ENCODE data around the gene MMP15.
"Not testable (repeated sequence)": the region's sequence is repeated elsewhere in the genome, so short reads cannot be mapped to it uniquely, and the experiment has no call there.

Gene MMP15

GRCh38 chr16:58049232-58050185, 24.0 kb downstream of the MMP15 start:
- DNase-seq (ENCODE audit: low spot score) = no peak

- no peak for DNase-seq (ENCODE audit: low spot score)
Observed at GRCh38 chr16:58051296-58051695, 25.7 kb downstream of the MMP15 start.

- no peak for DNase-seq (ENCODE audit: low spot score)
Observed at GRCh38 chr16:58051821-58052603, 26.5 kb downstream of the MMP15 start.

GRCh38 chr16:58053682-58054005, 28.1 kb downstream of the MMP15 start:
- no peak for DNase-seq (ENCODE audit: low spot score)

DNA sequence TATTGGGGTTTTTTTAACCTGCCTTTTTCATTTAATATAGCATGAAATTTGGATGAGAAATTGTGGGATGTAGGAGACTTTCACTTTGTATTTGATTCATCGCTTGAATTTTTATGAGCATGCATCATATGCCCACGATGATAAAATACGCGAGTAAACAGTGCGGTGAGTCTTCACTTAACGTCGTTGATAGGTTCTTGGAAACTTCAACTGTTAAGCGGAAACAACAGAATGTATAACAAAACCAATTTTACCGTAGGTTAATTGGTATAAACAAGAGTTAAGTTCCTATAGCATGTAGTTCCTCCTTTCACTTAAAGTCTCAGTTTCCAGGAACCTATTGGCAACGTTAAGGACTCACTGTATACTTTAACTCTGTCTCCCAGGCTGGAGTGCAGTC, 28.7 kb downstream of the MMP15 start:
- DNase-seq (ENCODE audit: low spot score) = no peak

GRCh38 chr16:58056580-58056979, 31.0 kb downstream of the MMP15 start:
- DNase-seq (ENCODE audit: low spot score) = no peak

DNA sequence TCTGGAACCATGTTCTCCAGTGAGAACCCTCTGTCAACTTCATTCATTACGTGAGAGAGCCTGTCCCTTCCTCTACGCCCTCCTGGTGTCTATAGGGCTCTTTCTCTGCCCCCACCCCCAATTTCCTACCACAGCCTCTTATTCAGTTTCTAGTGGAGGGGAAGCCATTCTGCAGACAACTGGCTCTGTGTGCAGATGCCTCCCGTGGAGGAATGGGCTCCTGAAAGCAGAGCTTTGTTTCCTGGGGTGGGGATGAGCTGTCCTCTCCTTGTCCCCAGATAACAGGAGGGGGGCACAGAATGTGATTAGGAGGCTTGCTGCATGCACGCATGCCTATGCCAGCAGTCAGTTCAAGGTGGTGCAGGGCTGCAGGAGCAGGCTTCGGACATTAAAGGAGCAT, 31.6 kb downstream of the MMP15 start:
- peak; percentile 34 for DNase-seq (ENCODE audit: low spot score)

- no peak for DNase-seq (ENCODE audit: low spot score)
Observed at GRCh38 chr16:58057784-58058183, 32.2 kb downstream of the MMP15 start.

- no peak for DNase-seq (ENCODE audit: low spot score)
Observed at GRCh38 chr16:58062821-58063220, 37.3 kb downstream of the MMP15 start.

- no peak for DNase-seq (ENCODE audit: low spot score)
Observed at GRCh38 chr16:58063377-58064076, 38.0 kb downstream of the MMP15 start.

DNA sequence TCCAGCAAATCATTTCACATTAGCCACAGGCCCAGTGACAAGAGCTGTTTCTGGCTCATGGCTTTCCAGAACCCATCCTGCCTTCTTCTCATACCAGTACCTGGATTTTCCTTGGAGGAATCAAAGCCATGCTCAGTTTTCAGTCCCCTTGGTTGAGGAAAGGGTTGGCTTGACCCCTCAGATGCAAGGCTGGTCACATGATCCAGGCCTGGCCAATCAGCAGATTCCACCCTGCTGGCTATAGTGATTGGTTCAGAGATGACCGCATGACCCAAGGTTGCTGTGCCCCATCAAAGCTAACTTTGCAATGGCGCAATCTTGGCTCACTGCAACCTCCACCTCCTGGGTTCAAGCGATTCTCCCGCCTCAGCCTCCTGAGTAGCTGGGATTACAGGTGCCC, 45.0 kb downstream of the MMP15 start:
- no peak for DNase-seq (ENCODE audit: low spot score)

DNA sequence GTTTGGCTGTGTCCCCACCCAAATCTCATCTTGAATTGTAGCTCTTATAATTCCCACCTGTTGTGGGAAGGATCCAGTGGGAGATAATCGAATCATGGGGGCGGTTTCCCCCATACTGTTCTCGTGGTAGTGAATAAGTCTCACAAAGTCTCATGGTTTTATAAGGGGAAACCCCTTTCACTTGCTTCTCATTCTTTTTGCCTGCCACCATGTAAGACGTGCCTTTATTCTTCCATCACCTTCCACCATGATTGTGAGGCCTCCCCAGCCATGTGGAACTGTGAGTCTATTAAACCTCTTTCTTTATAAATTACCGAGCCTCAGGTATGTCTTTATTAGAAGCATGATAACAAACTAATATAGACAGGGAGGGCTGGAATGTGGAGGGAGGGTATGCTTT, 46.6 kb downstream of the MMP15 start:
- not testable (repeated sequence) for DNase-seq (ENCODE audit: low spot score)

DNA sequence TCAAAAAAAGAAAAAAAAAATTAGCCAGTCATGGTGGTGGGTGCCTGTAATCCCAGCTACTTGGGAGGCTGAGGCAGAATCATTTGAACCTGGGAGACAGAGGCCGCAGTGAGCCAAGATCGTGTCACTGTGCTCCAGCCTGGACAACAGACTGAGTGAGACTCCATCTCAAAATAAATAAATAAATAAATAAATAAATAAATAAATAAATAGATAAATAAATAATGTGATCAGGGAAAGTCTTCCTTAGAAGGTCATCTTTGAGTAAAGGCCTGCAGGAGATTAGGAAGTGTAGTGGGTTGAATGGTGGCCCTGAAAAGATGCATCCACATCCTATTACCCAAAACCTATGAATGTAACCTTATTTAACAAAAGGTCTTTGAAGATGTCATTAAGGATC, 47.5 kb downstream of the MMP15 start:
- DNase-seq (ENCODE audit: low spot score) = not testable (repeated sequence)

DNA sequence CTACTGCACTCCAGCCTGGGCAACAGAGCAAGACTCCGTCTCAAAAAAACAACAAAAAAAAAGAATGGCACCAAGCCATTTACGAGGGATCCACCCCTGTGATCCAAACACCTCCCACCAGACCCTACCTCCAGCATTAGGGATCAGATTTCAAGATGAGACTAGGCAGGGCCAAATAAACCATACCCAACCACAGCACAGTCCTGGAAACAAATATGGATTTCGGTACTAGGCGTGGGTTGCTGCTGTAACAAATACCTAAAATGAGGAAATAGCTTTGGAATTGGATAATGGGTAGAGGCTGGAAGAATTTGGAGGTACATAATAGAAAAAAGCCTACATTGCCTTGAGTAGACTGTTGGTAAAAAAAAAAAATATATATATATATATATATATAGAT, 49.1 kb downstream of the MMP15 start:
- DNase-seq (ENCODE audit: low spot score) = no peak

- DNase-seq (ENCODE audit: low spot score) = no peak
Observed at GRCh38 chr16:58076514-58076913, 51.0 kb downstream of the MMP15 start.

- DNase-seq (ENCODE audit: low spot score) = no peak
Observed at GRCh38 chr16:58077796-58078195, 52.2 kb downstream of the MMP15 start.

GRCh38 chr16:58080657-58081056, 55.1 kb downstream of the MMP15 start:
- not testable (repeated sequence) for DNase-seq (ENCODE audit: low spot score)

GRCh38 chr16:58082381-58082780, 56.8 kb downstream of the MMP15 start:
- DNase-seq (ENCODE audit: low spot score) = no peak

DNA sequence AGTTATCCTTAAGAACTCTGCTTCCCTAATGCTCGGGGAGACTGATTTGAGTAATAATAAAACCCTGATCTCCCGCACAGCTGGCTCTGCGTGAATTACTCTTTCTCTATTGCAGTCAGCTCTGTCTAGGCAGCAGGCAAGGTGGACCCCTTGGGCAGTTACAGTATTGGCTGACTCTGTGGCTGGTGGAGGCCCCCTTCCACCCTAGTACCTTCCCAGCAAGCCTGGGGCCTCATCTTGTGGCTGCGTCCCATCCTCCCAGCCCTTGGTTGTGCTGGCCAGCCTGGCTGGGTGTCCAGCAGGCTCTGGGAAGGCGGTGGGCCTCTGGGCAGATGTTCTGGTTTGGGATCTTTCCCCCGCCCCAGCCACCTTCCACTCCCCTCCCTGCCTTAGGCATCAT, 59.1 kb downstream of the MMP15 start:
- DNase-seq (ENCODE audit: low spot score) = no peak

DNA sequence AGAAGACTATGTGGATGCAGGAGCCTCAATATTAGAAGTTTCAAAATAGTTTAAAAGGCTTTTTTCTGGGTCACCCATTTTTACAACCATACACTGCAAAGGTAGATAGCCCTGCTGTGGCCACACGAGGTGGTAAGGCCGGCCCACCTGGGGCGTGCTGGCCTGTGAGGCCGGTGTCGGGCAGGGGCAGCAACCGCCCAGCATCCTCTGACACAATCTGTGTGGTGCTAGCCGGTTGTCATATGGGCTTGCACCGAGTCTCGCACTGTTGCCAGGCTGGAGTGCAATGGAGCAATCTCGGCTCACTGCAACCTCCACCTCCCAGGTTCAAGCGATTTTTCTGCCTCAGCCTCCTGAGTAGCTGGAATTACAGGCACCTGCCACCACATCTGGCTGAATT, 59.6 kb downstream of the MMP15 start:
- no peak for DNase-seq (ENCODE audit: low spot score)

GRCh38 chr16:58085584-58086251, 60.2 kb downstream of the MMP15 start:
- DNase-seq (ENCODE audit: low spot score) = no peak
